ENCODE measurements around the gene SLC23A1.
A peak's percentile ranks its signal among the peaks of the same experiment; 100 is the strongest.

SLC23A1 gene

GRCh38 chr5:139386050-139386438 lies 2.9 kb upstream of the SLC23A1 start:
- no peak overlapping the region for H3K4me3 ChIP-seq (ENCODE audit: low read depth, low read length)
- TF ChIP-seq, protein P1, sequence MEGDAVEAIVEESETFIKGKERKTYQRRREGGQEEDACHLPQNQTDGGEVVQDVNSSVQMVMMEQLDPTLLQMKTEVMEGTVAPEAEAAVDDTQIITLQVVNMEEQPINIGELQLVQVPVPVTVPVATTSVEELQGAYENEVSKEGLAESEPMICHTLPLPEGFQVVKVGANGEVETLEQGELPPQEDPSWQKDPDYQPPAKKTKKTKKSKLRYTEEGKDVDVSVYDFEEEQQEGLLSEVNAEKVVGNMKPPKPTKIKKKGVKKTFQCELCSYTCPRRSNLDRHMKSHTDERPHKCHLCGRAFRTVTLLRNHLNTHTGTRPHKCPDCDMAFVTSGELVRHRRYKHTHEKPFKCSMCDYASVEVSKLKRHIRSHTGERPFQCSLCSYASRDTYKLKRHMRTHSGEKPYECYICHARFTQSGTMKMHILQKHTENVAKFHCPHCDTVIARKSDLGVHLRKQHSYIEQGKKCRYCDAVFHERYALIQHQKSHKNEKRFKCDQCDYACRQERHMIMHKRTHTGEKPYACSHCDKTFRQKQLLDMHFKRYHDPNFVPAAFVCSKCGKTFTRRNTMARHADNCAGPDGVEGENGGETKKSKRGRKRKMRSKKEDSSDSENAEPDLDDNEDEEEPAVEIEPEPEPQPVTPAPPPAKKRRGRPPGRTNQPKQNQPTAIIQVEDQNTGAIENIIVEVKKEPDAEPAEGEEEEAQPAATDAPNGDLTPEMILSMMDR (IDR thresholded peaks at IDR 0.05; ENCODE audit: low read depth, low read length), result no peak
- H3K36me3 ChIP-seq, result no peaks in the 10 kb centered on the region
- H3K27ac ChIP-seq, result no peak overlapping the region
- no peak for DNase-seq
- H3K9me3 ChIP-seq (ENCODE audit: severe bottlenecking), result no peaks in the 10 kb centered on the region
- H3K27me3 ChIP-seq (ENCODE audit: insufficient read depth, low read depth, severe bottlenecking), result no peaks in the 10 kb centered on the region

DNA sequence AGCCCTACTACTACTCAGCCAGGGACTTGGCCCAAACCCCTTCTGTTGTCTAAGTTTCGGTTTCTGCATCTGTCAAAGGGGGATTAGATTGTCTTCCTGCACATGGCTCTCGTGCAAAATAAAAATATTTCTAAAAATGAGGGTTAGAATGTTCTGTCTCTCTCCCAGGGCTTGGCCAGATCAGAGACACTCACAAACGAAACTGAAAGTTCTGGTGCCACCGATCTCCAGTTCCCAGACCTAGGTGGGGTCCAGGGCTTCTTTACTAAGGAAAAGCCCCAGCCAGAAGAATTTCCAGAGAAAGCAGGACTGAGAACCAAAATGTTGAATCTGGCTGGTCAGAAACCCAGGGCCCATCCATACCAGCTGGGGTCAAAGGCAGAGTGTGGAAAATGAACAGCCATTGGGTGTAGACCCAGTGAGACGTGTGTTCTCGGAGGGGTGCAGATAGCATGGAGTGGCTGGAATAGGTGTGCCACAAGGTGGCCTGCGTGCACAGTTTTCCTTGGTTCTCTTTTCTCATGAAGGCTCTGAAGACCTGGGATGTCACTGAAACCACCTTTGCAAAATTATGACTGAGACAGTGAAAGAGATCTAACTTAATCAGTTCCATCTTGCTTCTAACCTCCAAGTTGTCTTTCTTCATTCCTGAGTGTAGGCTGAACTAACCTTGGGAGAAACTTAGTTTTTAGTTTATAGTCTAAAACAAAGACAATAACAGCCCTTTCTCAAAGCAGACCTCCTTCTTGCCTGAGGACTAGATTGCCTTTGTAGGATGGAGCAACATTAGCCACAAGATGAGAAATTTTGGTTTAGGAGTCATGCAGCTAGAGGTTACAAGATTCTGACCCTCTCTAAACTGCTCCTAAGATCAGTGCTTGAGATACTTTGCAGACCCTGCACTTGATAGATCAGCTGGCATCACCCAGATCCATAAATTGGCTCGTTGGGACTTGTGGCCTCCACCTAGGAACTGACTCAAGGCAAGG lies 2.3 kb upstream of the SLC23A1 start:
- DNase-seq, result peak; percentile 45
- TF ChIP-seq, protein P1 (IDR thresholded peaks at IDR 0.05; ENCODE audit: low read depth, low read length), result peak; percentile 68
- H3K4me3 ChIP-seq (ENCODE audit: low read depth, low read length), result no peak overlapping the region
- H3K36me3 ChIP-seq, result no peaks in the 10 kb centered on the region
- no peaks in the 10 kb centered on the region for H3K9me3 ChIP-seq (ENCODE audit: severe bottlenecking)
- no peak overlapping the region for H3K27ac ChIP-seq
- no peaks in the 10 kb centered on the region for H3K27me3 ChIP-seq (ENCODE audit: insufficient read depth, low read depth, severe bottlenecking)

DNA sequence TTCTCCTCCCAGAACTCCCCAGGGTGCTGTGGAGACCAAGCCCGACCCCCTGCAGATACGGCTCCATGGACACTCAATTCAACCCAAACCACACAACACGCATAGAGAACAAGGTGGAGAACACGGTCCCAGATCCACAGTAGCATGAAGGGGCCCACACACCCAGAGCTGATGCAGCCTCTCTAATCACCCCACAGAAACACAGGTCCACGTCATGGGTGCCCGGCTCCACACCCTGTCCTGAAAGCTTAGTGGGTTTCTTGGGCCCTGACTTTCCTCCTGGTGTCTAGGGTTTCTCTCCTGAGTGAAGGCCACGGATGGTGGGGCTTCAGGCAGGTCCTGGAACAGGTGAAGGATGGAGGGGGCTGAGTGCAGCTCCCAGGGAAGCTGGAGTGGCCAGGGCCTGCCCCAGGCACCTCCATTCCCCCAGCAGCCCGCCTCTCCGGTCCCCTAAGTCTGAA lies 1.5 kb upstream of the SLC23A1 start:
- H3K27me3 ChIP-seq (ENCODE audit: insufficient read depth, low read depth, severe bottlenecking), result no peaks in the 10 kb centered on the region
- TF ChIP-seq, protein P1 (IDR thresholded peaks at IDR 0.05; ENCODE audit: low read depth, low read length), result no peak
- no peaks in the 10 kb centered on the region for H3K9me3 ChIP-seq (ENCODE audit: severe bottlenecking)
- no peak for DNase-seq
- no peaks in the 10 kb centered on the region for H3K36me3 ChIP-seq
- no peak overlapping the region for H3K4me3 ChIP-seq (ENCODE audit: low read depth, low read length)
- no peak overlapping the region for H3K27ac ChIP-seq

DNA sequence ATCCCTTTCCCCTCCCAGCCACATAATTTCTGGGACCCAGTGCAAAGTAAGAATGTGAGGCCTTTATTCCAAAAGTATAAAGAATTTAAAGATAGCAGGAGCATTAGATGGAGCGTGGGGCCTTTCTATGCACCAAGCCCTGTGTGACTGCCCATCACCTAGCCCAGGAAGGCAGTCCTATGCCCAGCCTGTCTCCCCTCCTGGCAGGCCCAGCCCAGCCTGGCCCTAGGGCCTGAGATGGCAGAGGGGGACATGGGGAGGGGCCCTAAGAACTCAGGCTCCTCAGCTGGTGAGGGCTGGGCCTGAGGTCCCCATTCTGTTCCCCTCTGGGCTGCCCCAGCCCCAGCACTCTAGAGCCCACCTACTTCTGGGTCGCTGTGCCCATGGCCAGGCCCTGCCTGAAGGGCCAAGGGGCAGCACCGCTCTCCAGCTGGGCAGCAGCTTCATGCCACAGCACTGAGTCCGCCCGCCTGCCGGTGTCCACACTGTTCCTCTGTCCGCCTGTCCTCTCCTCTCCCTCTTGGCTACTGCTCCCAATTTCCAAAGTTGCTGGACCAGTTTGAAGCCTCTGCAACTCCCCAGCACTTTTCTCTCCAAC lies 995 bp upstream of the SLC23A1 start:
- Histone ChIP-seq H3K36me3 (no peaks in the 10 kb centered on the region), H3K4me3 (ENCODE audit: low read depth, low read length) (no peak overlapping the region), H3K9me3 (ENCODE audit: severe bottlenecking) (no peaks in the 10 kb centered on the region), H3K27me3 (ENCODE audit: insufficient read depth, low read depth, severe bottlenecking) (no peaks in the 10 kb centered on the region), H3K27ac (no peak overlapping the region)
- TF ChIP-seq, protein P1 (IDR thresholded peaks at IDR 0.05; ENCODE audit: low read depth, low read length), result no peak
- no peak for DNase-seq

DNA sequence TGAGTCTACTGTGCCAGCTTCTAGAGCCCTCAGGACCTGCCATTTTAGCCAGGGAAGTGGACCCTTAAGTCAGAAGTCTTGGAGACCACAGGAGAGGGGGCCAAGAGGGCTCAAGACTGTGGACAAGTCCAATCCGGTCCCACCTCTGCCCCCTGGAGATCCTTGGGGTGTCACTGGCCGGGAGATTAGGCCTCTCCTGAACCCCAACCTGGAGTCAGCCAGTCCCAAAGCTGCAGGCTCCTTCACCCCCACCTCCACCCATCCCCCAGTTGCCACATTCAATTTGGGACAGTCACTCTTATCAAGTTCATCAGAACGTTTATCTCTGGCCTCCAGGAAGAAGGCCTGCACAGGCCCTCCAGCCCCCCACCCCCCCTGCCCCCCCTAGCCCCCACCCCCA lies 290 bp downstream of the SLC23A1 start:
- H3K27me3 ChIP-seq (ENCODE audit: insufficient read depth, low read depth, severe bottlenecking), result no peaks in the 10 kb centered on the region
- no peaks in the 10 kb centered on the region for H3K36me3 ChIP-seq
- no peak overlapping the region for H3K4me3 ChIP-seq (ENCODE audit: low read depth, low read length)
- TF ChIP-seq, protein P1 (IDR thresholded peaks at IDR 0.05; ENCODE audit: low read depth, low read length), result no peak
- DNase-seq, result no peak
- H3K9me3 ChIP-seq (ENCODE audit: severe bottlenecking), result no peaks in the 10 kb centered on the region
- no peak overlapping the region for H3K27ac ChIP-seq
